ENCODE results near the gene IL4R.

Gene IL4R

DNA sequence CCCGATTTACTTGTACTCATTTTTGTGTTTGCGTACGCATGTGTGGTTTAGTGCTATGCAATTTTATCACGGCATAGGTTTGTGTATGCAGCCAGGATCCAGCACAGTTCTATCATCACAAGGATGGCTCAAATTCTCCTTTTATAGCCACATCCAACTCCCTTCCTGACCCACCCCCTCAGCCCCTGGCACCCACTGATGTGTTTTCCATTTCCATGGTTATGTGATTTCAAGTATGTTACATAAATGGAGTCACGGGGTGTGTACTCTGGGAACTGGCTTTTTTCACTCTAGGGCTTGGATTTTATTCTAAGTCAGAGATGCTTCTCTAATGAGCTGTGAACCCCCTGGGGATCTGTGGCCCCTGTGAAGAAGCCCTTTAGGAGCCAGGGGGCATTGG, 16.8 kb downstream of the IL4R start:
- ChIA-PET CTCF (interaction anchor here (1.2 to 1.5 kb wide), 3 partner anchors 11 to 96 kb away, joined by 5 to 7 read pairs (median 6); no protein-coding TSS in a partner anchor), POLR2A (interaction anchor here (0.7 to 1.4 kb wide), 5 partner anchors 14 to 161 kb away, joined by 3 to 4 read pairs (median 3); no protein-coding TSS in a partner anchor)
- H3K4me3 ChIP-seq (ENCODE audit: low read depth, low read length), result no peak overlapping the region
- TF ChIP-seq, protein P1, sequence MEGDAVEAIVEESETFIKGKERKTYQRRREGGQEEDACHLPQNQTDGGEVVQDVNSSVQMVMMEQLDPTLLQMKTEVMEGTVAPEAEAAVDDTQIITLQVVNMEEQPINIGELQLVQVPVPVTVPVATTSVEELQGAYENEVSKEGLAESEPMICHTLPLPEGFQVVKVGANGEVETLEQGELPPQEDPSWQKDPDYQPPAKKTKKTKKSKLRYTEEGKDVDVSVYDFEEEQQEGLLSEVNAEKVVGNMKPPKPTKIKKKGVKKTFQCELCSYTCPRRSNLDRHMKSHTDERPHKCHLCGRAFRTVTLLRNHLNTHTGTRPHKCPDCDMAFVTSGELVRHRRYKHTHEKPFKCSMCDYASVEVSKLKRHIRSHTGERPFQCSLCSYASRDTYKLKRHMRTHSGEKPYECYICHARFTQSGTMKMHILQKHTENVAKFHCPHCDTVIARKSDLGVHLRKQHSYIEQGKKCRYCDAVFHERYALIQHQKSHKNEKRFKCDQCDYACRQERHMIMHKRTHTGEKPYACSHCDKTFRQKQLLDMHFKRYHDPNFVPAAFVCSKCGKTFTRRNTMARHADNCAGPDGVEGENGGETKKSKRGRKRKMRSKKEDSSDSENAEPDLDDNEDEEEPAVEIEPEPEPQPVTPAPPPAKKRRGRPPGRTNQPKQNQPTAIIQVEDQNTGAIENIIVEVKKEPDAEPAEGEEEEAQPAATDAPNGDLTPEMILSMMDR (IDR thresholded peaks at IDR 0.05; ENCODE audit: insufficient read depth, low read length, missing control alignments), result no peak
- peak; percentile 89 for DNase-seq (ENCODE audit: low read depth, low spot score)

DNA sequence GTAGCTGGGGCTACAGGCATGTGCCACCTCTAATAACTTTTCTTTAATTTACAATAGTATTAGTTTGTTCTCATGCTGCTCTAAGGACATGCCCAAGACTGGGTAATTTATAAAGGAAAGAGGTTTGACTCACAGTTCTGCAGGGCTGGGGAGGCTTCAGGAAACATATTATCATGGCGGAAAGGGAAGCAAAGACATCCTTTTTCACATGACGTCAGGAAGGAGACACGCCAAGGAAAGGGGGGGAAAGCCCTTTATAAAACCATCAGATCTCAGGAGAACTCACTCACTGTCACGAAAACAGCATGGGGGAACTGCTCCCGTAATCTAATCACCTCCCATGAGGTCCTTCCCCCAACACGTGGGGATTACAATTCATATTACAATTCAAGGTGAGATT, 18.3 kb downstream of the IL4R start:
- TF ChIP-seq, protein P1 (IDR thresholded peaks at IDR 0.05; ENCODE audit: insufficient read depth, low read length, missing control alignments), result no peak
- CTCF ChIA-PET, result no interaction called here
- DNase-seq (ENCODE audit: low read depth, low spot score), result no peak
- POLR2A ChIA-PET, result no interaction called here
- no peak overlapping the region for H3K4me3 ChIP-seq (ENCODE audit: low read depth, low read length)

DNA sequence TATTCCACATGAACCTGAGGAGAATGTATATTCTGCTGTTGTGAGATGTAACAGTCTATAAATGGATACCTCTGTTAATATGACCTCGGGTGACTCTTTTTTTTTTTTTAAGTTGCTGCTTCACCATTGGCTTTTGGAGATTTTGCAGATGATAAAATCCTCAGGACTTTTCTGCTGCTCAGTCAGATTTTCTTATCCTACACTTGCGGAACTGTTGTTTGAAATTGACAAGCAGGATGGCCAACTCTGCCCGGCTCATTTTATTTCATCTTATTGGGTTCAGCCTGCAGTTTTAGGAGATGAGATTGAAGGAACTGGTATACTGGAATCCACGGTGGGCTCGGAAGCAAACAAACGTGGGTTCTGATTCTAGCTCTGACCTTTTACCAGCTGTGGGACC, 19.3 kb downstream of the IL4R start:
- POLR2A ChIA-PET, result no interaction called here

DNA sequence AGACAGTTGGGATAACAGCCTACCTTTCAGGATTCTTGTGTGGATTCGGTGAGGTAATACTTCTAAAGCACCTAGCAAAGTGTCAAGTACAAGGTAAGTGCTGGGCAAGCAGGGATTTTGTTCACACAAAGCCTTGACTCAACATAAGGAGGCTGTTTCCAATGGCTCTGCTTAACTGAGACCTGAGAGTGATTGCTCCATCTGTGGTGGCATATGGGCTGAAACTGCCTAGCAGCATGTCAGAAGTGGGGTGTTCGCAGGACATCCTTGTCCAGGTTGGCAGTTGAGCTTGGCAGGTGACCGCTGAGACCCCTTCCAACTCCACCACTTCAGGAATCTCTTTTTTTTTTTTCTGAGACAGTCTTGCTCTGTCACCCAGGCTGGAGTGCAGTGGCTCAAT, 19.8 kb downstream of the IL4R start:
- no peak overlapping the region for H3K4me3 ChIP-seq (ENCODE audit: low read depth, low read length)
- ChIA-PET POLR2A (no interaction called here), CTCF (no interaction called here)
- TF ChIP-seq, protein P1 (IDR thresholded peaks at IDR 0.05; ENCODE audit: insufficient read depth, low read length, missing control alignments), result no peak
- DNase-seq (ENCODE audit: low read depth, low spot score), result no peak

More for the DNA sequence above, 19.3 kb downstream of the IL4R start:
- CTCF ChIA-PET, result no interaction called here
- no peak overlapping the region for H3K4me3 ChIP-seq (ENCODE audit: low read depth, low read length)
- DNase-seq (ENCODE audit: low read depth, low spot score), result no peak
- TF ChIP-seq, protein P1 (IDR thresholded peaks at IDR 0.05; ENCODE audit: insufficient read depth, low read length, missing control alignments), result no peak

DNA sequence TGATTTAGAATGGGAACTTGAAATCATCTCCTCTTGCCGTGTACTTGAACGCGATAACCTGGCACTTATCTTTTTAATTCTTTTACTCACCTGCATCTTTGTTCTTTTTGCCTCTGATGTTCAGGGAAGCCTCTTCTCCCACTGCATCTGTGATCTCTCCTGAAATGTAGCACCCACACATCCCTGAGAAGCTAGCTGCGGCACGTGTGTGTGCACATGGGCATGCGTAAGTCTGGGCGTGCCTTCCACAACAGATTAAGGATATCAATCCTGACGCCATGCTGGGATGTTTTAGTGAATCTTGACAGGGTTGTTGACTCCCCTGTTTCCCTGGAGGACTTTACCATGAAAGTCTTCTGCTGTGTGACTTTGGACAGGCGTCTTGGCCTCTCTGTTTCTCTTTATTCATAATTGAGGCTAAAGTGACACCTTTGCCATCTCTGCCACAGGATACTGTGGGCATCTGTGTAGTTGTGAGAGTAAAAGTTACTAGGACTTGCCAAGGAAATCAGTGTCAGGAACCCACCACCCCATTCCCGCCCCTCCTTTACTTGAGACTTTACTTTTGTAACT, 20.5 kb downstream of the IL4R start:
- CTCF ChIA-PET, result no interaction called here
- POLR2A ChIA-PET, result no interaction called here
- H3K4me3 ChIP-seq (ENCODE audit: low read depth, low read length), result no peak overlapping the region
- TF ChIP-seq, protein P1 (IDR thresholded peaks at IDR 0.05; ENCODE audit: insufficient read depth, low read length, missing control alignments), result no peak
- DNase-seq (ENCODE audit: low read depth, low spot score), result no peak

DNA sequence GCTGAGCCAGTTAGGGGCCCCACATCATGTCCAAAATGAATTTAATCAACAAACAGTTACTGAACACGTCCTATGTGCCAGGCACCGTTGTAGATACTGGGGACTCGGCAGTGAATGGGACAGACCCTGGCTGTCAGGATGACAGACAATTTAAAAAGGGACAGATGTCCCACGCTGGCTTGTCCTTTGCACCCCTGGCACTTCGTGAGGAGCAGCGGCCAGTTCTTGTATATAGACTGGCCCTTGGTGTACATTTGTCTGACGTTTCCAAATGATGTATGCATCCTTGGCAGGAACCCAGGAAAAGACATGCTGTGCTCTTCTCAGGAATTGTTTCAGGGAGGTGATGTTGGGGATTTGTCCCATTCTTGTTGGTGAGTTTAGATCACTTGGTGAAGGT, 21.1 kb downstream of the IL4R start:
- TF ChIP-seq, protein P1 (IDR thresholded peaks at IDR 0.05; ENCODE audit: insufficient read depth, low read length, missing control alignments), result no peak
- ChIA-PET POLR2A (interaction anchor here (0.6 kb wide), 1 partner anchor 26 kb away, joined by 4 read pairs; no protein-coding TSS in a partner anchor), CTCF (interaction anchor here (1.5 kb wide), 1 partner anchor 100 kb away, joined by 8 read pairs; no protein-coding TSS in a partner anchor)
- DNase-seq (ENCODE audit: low read depth, low spot score), result no peak
- H3K4me3 ChIP-seq (ENCODE audit: low read depth, low read length), result no peak overlapping the region
